A549 (cell line): ENCODE data around the gene COL5A1. TPM values are rescaled to one million over a fixed set of nuclear protein-coding genes. Genes with fewer than 3 reads are reported as not detected.

Experiments used
- ATAC-seq, 2 experiments: fragments of 200-7000 bp in 1 of 2; fragments of >200 bp in 1 of 2; cut with Nextera tagmentation in 1 of 2; cut with Tn5 transposase in 1 of 2; 3 replicates each; pipeline versions ENCODE4 v1.8.0 to v1.9.1; 2018 to 2020; ENCODE audit warnings: mild to moderate bottlenecking in 1 of 2, moderate library complexity in 1 of 2
- CTCF ChIA-PET: fragments of 300-600 bp; sonication (Branson Sonifier 250); formaldehyde crosslinking; extraction: SDS; loops from one replicate; lab custom pipeline; 2021; ENCODE audit warnings: antibody characterized with exemption, inconsistent platforms; lab: Yijun Ruan, JAX
- POLR2A ChIA-PET: fragments of 350-600 bp; formaldehyde crosslinking; extraction: SDS; loops from one replicate; lab custom pipeline; 2021; ENCODE audit warnings: antibody characterized with exemption, inconsistent platforms; lab: Yijun Ruan, JAX
- DNase-seq, 2 experiments: peaks; one replicate each; pipeline versions ENCODE4 v3.0.0 to v3.0.0-alpha.2; 2011 to 2016; ENCODE audit warnings: low read depth in 1 of 2, low spot score in 1 of 2
- FAIRE-seq: peaks from 2 replicates; lab custom pipeline; 2011; peaks lifted over from hg19 to GRCh38; lab: Jason Lieb, UNC
- H3K27ac ChIP-seq, 2 experiments: fragments of >200 bp; sonication (Bioruptor Twin); formaldehyde crosslinking; 3 replicates each; pipeline ENCODE4 v1.5.1; 2016 to 2017
- H3K4me1 ChIP-seq: fragments of >200 bp; sonication (Bioruptor Twin); formaldehyde crosslinking; 3 replicates; pipeline ENCODE4 v1.6.1; 2016
- H3K4me2 ChIP-seq: fragments of >200 bp; sonication (Bioruptor Twin); formaldehyde crosslinking; 3 replicates; pipeline ENCODE4 v1.6.1; 2016
- H3K4me3 ChIP-seq: fragments of >200 bp; sonication (Bioruptor Twin); formaldehyde crosslinking; 3 replicates; pipeline ENCODE4 v1.5.1; 2016
- H3K9me3 ChIP-seq: fragments of >200 bp; sonication (Bioruptor Twin); formaldehyde crosslinking; 3 replicates; pipeline ENCODE4 v1.6.1; 2016
- CBX2 ChIP-seq: fragments of 200-600 bp; sonication (generic); IDR thresholded peaks from 2 replicates; pipeline ENCODE4 v1.6.1; 2016; ENCODE audit warnings: low read depth, mild to moderate bottlenecking, borderline replicate concordance
- CBX8 ChIP-seq: fragments of 200-600 bp; sonication (generic); IDR thresholded peaks from 2 replicates; pipeline ENCODE4 v1.6.1; 2016
- CHD4 ChIP-seq: fragments of 200-600 bp; sonication (generic); IDR thresholded peaks from 2 replicates; pipeline ENCODE4 v1.6.1; 2016; ENCODE audit warnings: antibody characterized with exemption, mild to moderate bottlenecking, borderline replicate concordance
- EHF ChIP-seq: fragments of 250-450 bp; sonication (Bioruptor Pico); IDR thresholded peaks from 2 replicates; pipeline ENCODE4 v1.5.0; 2020; ENCODE audit warnings: mild to moderate bottlenecking
- FOSB ChIP-seq: fragments of 250-450 bp; sonication (Bioruptor Pico); IDR thresholded peaks from 2 replicates; pipeline ENCODE4 v1.5.0; 2020; ENCODE audit warnings: mild to moderate bottlenecking, moderate library complexity
- HEYL ChIP-seq: fragments of 250-450 bp; sonication (Bioruptor Pico); IDR thresholded peaks from 2 replicates; pipeline ENCODE4 v1.8.0; 2021; ENCODE audit warnings: mild to moderate bottlenecking, moderate library complexity
- HOXB13 ChIP-seq: fragments of 250-450 bp; sonication (Bioruptor Pico); IDR thresholded peaks from 2 replicates; pipeline ENCODE4 v1.5.0; 2020; ENCODE audit warnings: low read depth, mild to moderate bottlenecking, moderate library complexity
- KDM1A ChIP-seq: fragments of 200-600 bp; sonication (generic); IDR thresholded peaks from 2 replicates; pipeline ENCODE4 v1.6.1; 2016; ENCODE audit warnings: low read depth, mild to moderate bottlenecking
- KDM5A ChIP-seq: fragments of 200-600 bp; sonication (generic); IDR thresholded peaks from 2 replicates; pipeline ENCODE4 v1.6.1; 2016; ENCODE audit warnings: antibody characterized with exemption, mild to moderate bottlenecking
- MAZ ChIP-seq: fragments of 150-350 bp; IDR thresholded peaks from 2 replicates; pipeline ENCODE4 v1.6.1; 2014; ENCODE audit warnings: antibody characterized with exemption, low read depth, low read length, borderline replicate concordance
- MYC ChIP-seq: IDR thresholded peaks from 2 replicates; pipeline ENCODE4 v1.6.1; 2012; ENCODE audit warnings: mild to moderate bottlenecking, inconsistent platforms, low read length, improper control_type of control experiment, borderline replicate concordance
- NFE2L2 ChIP-seq: fragments of 150-350 bp; conservative IDR thresholded peaks from 2 replicates; pipeline ENCODE4 v1.6.1; 2014; ENCODE audit warnings: low read length
- NPAS2 ChIP-seq: fragments of 250-450 bp; sonication (Bioruptor Pico); IDR thresholded peaks from 2 replicates; pipeline ENCODE4 v1.8.0; 2022; ENCODE audit warnings: mild to moderate bottlenecking, moderate library complexity, borderline replicate concordance
- RAD21 ChIP-seq, 2 experiments: fragments of >200 bp in 1 of 2; sonication (Bioruptor Twin) in 1 of 2; formaldehyde crosslinking in 1 of 2; IDR thresholded peaks in 1 of 2; conservative IDR thresholded peaks in 1 of 2; 2 replicates in 1 of 2; 3 replicates in 1 of 2; pipeline ENCODE4 v1.6.1; 2012 to 2018; ENCODE audit warnings: inconsistent platforms in 1 of 2
- RARB ChIP-seq: fragments of 250-450 bp; sonication (Bioruptor Pico); IDR thresholded peaks from 2 replicates; pipeline ENCODE4 v1.8.0; 2021; ENCODE audit warnings: mild to moderate bottlenecking, moderate library complexity
- RFX5 ChIP-seq: fragments of 450-650 bp; IDR thresholded peaks from 2 replicates; pipeline ENCODE4 v1.7.1; 2014; ENCODE audit warnings: antibody characterized with exemption, mild to moderate bottlenecking, moderate library complexity
- WGBS: methylation state at CpG from one replicate; pipeline ENCODE4 v1.1.6; 2017; ENCODE audit errors: missing lambda C conversion rate; 5-methylcytosine and 5-hydroxymethylcytosine counted together
- polyA plus RNA-seq, 4 experiments: library from polyadenylated mRNA; depleted of rRNA in 3 of 4; stranded (reverse); fragments of >200 nt; fragmentation: RNase III in 1 of 4; extraction: RNeasy Plus Mini Kit Qiagen cat#74134 plus additional on column Dnase treatment in 1 of 4; gene quantifications; 2 replicates in 3 of 4; 3 replicates in 1 of 4; pipeline ENCODE4 v1.2.3, GENCODE V29; 2011 to 2017
- TF ChIP-seq, protein P1 (sequence below): fragments of >200 bp; sonication (Bioruptor Twin); formaldehyde crosslinking; IDR thresholded peaks from 3 replicates; pipeline ENCODE4 v1.5.1; 2016
- TF ChIP-seq, protein P2 (sequence below): IDR thresholded peaks from 2 replicates; pipeline ENCODE4 v1.6.1; 2012; ENCODE audit warnings: low read depth, borderline replicate concordance
- TF ChIP-seq, protein P3 (sequence below): fragments of 250-450 bp; sonication (Bioruptor Pico); IDR thresholded peaks from 2 replicates; pipeline ENCODE4 v1.5.0; 2020; ENCODE audit warnings: low read depth, mild to moderate bottlenecking, moderate library complexity
- TF ChIP-seq, protein P4 (sequence below): IDR thresholded peaks from 2 replicates; pipeline ENCODE4 v1.6.1; 2012
- TF ChIP-seq, protein P5 (sequence below): fragments of 150-350 bp; IDR thresholded peaks from 2 replicates; pipeline ENCODE4 v1.6.1; 2014; ENCODE audit warnings: low read depth, mild to moderate bottlenecking, low read length

Gene COL5A1
- polyA plus RNA-seq, 2 of the 4 experiments (the other 2 are of a cell fraction): 16.1 to 67.5 TPM

DNA sequence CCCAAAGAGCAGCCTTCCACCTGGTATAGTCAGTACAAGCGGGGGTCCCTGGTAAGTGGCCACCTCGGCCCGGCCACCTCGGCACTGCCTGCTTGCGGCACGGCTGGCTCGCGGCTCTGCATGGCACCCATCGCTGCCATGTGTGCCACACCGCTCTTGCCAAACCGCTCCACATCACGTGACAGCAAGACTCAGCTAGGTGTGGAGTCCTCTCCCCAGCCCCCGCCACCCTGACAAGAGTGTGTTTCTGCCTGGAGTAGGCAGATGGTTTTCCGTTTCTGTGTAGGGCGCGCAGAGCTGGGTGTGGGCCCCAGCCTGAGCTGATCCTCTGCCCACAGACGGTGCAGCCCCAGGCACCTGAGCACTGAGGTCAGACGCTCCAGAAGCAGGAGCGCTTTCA is 188.5 kb downstream of the COL5A1 start (continued):
- TF ChIP-seq, protein P1, sequence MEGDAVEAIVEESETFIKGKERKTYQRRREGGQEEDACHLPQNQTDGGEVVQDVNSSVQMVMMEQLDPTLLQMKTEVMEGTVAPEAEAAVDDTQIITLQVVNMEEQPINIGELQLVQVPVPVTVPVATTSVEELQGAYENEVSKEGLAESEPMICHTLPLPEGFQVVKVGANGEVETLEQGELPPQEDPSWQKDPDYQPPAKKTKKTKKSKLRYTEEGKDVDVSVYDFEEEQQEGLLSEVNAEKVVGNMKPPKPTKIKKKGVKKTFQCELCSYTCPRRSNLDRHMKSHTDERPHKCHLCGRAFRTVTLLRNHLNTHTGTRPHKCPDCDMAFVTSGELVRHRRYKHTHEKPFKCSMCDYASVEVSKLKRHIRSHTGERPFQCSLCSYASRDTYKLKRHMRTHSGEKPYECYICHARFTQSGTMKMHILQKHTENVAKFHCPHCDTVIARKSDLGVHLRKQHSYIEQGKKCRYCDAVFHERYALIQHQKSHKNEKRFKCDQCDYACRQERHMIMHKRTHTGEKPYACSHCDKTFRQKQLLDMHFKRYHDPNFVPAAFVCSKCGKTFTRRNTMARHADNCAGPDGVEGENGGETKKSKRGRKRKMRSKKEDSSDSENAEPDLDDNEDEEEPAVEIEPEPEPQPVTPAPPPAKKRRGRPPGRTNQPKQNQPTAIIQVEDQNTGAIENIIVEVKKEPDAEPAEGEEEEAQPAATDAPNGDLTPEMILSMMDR: no peak

DNA sequence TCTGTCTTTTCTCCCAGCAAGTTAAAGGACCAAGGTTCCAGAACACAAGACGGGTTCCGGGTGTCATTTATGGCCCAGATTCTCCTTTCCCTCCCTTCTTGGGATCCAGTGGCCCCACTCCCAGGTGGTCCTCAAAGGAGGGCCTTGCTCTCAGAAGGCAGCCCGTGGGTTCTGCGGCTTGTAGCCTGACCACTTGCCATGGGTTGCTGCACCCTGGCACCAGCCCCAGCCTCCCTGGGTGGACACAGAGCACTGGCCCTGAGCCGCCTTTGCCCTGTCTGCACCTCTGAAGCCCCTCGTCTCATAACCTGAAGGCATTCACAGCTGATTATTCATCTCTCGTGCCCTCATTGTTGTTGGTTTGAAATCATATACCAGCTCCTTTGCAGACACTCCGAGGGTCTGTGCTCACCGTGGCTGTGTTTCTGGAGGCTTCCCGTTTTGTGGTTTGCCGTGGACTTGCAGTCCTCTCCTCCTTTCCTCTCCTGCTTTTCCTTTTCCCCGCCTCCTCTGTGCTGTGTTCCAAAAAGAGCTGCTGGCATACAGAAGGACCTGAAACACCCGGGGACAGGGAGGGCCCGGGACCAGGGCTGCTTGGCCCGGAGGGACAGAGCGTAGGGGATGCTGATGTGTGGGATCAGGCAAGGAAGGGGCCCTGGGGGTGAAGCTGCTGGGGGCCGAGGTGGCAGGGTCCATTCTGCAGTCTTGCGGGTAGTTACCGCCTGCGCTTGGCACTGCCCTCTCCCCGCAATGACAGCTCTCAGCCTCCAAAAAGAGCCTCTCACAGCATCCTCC is 189.5 kb downstream of the COL5A1 start:
- Histone ChIP-seq H3K4me3 (no peak overlapping the region), H3K9me3 (no peaks in the 10 kb centered on the region), H3K4me1 (no peaks in the 10 kb centered on the region), H3K4me2 (no peak overlapping the region), H3K27ac (no peak overlapping the region)
- POLR2A ChIA-PET: no interaction called here
- 86% methylated on average over 21 of the region's 21 CpGs for WGBS
- FAIRE-seq (no peak), DNase-seq (no peak), ATAC-seq (no peak)
- no peak for TF ChIP-seq KDM1A
- TF ChIP-seq CBX8: no peak
- no peak for TF ChIP-seq NPAS2
- no peak for TF ChIP-seq CBX2
- TF ChIP-seq, protein P2, sequence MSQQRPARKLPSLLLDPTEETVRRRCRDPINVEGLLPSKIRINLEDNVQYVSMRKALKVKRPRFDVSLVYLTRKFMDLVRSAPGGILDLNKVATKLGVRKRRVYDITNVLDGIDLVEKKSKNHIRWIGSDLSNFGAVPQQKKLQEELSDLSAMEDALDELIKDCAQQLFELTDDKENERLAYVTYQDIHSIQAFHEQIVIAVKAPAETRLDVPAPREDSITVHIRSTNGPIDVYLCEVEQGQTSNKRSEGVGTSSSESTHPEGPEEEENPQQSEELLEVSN: no peak
- no peak for TF ChIP-seq FOSB
- TF ChIP-seq MYC: no peak
- no peak for TF ChIP-seq MAZ
- no peak for TF ChIP-seq RFX5
- TF ChIP-seq, protein P3, sequence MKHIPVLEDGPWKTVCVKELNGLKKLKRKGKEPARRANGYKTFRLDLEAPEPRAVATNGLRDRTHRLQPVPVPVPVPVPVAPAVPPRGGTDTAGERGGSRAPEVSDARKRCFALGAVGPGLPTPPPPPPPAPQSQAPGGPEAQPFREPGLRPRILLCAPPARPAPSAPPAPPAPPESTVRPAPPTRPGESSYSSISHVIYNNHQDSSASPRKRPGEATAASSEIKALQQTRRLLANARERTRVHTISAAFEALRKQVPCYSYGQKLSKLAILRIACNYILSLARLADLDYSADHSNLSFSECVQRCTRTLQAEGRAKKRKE (CRISPR knock-in tag): no peak
- TF ChIP-seq RARB (CRISPR knock-in tag): no peak
- TF ChIP-seq NFE2L2: no peak
- no peak for TF ChIP-seq EHF (CRISPR knock-in tag)
- TF ChIP-seq CHD4: no peak
- TF ChIP-seq, protein P4, sequence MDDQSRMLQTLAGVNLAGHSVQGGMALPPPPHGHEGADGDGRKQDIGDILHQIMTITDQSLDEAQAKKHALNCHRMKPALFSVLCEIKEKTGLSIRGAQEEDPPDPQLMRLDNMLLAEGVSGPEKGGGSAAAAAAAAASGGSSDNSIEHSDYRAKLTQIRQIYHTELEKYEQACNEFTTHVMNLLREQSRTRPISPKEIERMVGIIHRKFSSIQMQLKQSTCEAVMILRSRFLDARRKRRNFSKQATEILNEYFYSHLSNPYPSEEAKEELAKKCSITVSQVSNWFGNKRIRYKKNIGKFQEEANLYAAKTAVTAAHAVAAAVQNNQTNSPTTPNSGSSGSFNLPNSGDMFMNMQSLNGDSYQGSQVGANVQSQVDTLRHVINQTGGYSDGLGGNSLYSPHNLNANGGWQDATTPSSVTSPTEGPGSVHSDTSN: no peak
- no peak for TF ChIP-seq KDM5A
- TF ChIP-seq, protein P5, sequence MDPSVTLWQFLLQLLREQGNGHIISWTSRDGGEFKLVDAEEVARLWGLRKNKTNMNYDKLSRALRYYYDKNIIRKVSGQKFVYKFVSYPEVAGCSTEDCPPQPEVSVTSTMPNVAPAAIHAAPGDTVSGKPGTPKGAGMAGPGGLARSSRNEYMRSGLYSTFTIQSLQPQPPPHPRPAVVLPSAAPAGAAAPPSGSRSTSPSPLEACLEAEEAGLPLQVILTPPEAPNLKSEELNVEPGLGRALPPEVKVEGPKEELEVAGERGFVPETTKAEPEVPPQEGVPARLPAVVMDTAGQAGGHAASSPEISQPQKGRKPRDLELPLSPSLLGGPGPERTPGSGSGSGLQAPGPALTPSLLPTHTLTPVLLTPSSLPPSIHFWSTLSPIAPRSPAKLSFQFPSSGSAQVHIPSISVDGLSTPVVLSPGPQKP: no peak
- no peak for TF ChIP-seq HOXB13
- no peak for TF ChIP-seq HEYL (CRISPR knock-in tag)
- no peak for TF ChIP-seq RAD21 (conservative IDR thresholded peaks at IDR 0.05 in 1 of 2, IDR thresholded peaks at IDR 0.05 in 1 of 2)
- CTCF ChIA-PET: interaction anchor here (1.5 kb wide), 1 partner anchor 9 kb away, joined by 3 read pairs; no protein-coding TSS in a partner anchor
